MCF 10A (cell line): ENCODE measurements around the gene PHTF2. TPM values are rescaled to one million over a fixed set of nuclear protein-coding genes. Genes with fewer than 3 reads are reported as not detected.

Experiments
- BruUV-seq: library from RNA; stranded (reverse); fragments of 400-500 nt; replicated peaks from 2 replicates; lab custom pipeline; 2021; lab: Mats Ljungman, UMichigan
- CTCF ChIA-PET: fragments of 300-600 bp; sonication (Branson Sonifier 250); formaldehyde crosslinking; extraction: SDS; loops from one replicate; lab custom pipeline; 2021; ENCODE audit warnings: antibody characterized with exemption, inconsistent platforms; lab: Yijun Ruan, JAX
- POLR2A ChIA-PET: fragments of 300-600, 350-650 bp; sonication (Branson Sonifier 250); formaldehyde crosslinking; extraction: SDS; loops from one replicate; lab custom pipeline; 2020; ENCODE audit warnings: antibody characterized with exemption, inconsistent platforms; lab: Yijun Ruan, JAX
- DNase-seq: peaks from one replicate; pipeline ENCODE4 v3.0.0-alpha.2; 2018; ENCODE audit not compliant: unreplicated experiment
- H3K27ac Mint-ChIP-seq: one replicate; pipeline ENCODE4 v1.8.0; 2022; ENCODE audit warnings: mild to moderate bottlenecking, low read depth, mixed read lengths; ENCODE audit not compliant: unreplicated experiment
- H3K27me3 Mint-ChIP-seq: one replicate; pipeline ENCODE4 v1.8.0; 2022; ENCODE audit warnings: mixed read lengths; ENCODE audit not compliant: insufficient read depth, unreplicated experiment
- H3K36me3 Mint-ChIP-seq: one replicate; pipeline ENCODE4 v1.8.0; 2022; ENCODE audit warnings: mild to moderate bottlenecking, moderate library complexity, mixed read lengths; ENCODE audit not compliant: insufficient read depth, unreplicated experiment
- H3K4me1 Mint-ChIP-seq: one replicate; pipeline ENCODE4 v1.8.0; 2022; ENCODE audit warnings: mixed read lengths; ENCODE audit not compliant: insufficient read depth, unreplicated experiment
- H3K4me3 Mint-ChIP-seq: one replicate; pipeline ENCODE4 v1.8.0; 2022; ENCODE audit warnings: mild to moderate bottlenecking, moderate library complexity, mixed read lengths; ENCODE audit not compliant: unreplicated experiment
- H3K9me3 Mint-ChIP-seq: one replicate; pipeline ENCODE4 v1.8.0; 2022; ENCODE audit warnings: mixed read lengths; ENCODE audit not compliant: unreplicated experiment
- intact Hi-C: fragments of 100-400 bp; cut with micrococcal nuclease; formaldehyde crosslinking; loops from 2 replicates; pipeline ENCODE4 v1.14.1; 2022
- total RNA-seq: library from RNA; stranded (reverse); gene quantifications from 2 replicates; pipeline ENCODE4 v1.2.3, GENCODE V29; 2022
- TF ChIP-seq, protein P1 (sequence below): fragments of 200-600 bp; IDR thresholded peaks from one replicate; pipeline ENCODE4 v1.8.0; 2022; ENCODE audit warnings: antibody characterized with exemption, mild to moderate bottlenecking; ENCODE audit not compliant: unreplicated experiment

PHTF2 gene
- total RNA-seq, 1 experiment from 2014 or later, result 16.0 TPM

DNA sequence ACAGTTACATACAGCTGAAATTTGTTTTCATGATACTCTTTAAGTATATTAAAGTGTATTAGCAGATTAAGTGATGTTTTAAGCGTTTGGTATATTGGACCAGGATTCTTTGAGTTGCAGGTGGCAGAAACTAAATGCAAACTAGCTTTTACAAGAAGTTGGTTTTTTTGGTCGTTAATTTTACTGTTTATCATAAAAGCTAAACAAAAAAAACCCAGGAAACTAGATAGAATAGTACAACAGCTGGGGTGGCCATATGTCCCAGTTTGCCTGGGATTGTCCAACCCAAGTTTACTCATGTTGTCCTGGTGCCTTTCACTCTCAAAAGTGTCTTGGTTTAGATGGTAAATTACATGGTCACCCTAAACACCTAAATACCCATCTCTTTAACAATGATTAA, 108.7 kb downstream of the PHTF2 start:
- POLR2A ChIA-PET, result no interaction called here
- CTCF ChIA-PET, result interaction anchor here (0.6 kb wide), 1 partner anchor 23 kb away, joined by 4 read pairs; no protein-coding TSS in a partner anchor

DNA sequence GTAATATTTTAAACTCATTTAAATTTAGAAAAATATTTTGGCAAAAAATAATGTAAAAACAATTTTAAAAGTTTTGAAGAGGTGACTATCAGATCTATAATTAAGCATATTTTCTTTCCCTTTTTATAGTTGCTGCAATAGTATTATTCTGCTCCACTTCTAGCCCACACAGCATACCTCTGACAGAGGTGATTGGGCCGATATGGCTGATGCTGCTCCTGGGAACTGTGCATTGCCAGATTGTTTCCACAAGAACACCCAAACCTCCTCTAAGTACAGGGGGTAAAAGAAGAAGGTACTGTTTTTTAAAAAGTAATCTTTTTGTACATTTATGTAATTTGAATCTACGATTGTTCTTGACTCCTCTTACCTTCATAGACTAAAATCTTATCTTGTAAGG, 110.1 kb downstream of the PHTF2 start:
- no TSS peak for BruUV-seq
- no peak overlapping the region for H3K27ac Mint-ChIP-seq
- no peak overlapping the region for H3K4me3 Mint-ChIP-seq
- POLR2A ChIA-PET, result no interaction called here
- no peaks in the 10 kb centered on the region for H3K27me3 Mint-ChIP-seq
- no peaks in the 10 kb centered on the region for H3K9me3 Mint-ChIP-seq
- peaks cover 4% of the 10 kb centered on the region for H3K4me1 Mint-ChIP-seq
- TF ChIP-seq, protein P1, sequence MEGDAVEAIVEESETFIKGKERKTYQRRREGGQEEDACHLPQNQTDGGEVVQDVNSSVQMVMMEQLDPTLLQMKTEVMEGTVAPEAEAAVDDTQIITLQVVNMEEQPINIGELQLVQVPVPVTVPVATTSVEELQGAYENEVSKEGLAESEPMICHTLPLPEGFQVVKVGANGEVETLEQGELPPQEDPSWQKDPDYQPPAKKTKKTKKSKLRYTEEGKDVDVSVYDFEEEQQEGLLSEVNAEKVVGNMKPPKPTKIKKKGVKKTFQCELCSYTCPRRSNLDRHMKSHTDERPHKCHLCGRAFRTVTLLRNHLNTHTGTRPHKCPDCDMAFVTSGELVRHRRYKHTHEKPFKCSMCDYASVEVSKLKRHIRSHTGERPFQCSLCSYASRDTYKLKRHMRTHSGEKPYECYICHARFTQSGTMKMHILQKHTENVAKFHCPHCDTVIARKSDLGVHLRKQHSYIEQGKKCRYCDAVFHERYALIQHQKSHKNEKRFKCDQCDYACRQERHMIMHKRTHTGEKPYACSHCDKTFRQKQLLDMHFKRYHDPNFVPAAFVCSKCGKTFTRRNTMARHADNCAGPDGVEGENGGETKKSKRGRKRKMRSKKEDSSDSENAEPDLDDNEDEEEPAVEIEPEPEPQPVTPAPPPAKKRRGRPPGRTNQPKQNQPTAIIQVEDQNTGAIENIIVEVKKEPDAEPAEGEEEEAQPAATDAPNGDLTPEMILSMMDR, result no peak
- peaks cover 11% of the 10 kb centered on the region for H3K36me3 Mint-ChIP-seq
- intact Hi-C loops, result loop anchor here (10.0 kb wide), 1 partner anchor 114 kb away; the partner anchor contains the start of genes PHTF2 and TMEM60
- CTCF ChIA-PET, result interaction anchor here (0.6 kb wide), 2 partner anchors 23 to 144 kb away, joined by 4 to 5 read pairs; no protein-coding TSS in a partner anchor
- no peak for DNase-seq

More for the DNA sequence above, 108.7 kb downstream of the PHTF2 start:
- Mint-ChIP-seq H3K4me1 (peaks cover 4% of the 10 kb centered on the region), H3K27ac (no peak overlapping the region), H3K36me3 (peaks cover 11% of the 10 kb centered on the region), H3K9me3 (no peaks in the 10 kb centered on the region), H3K27me3 (no peaks in the 10 kb centered on the region), H3K4me3 (no peak overlapping the region)
- TF ChIP-seq, protein P1, result no peak
- no peak for DNase-seq
- no TSS peak for BruUV-seq
- intact Hi-C loops, result loop anchor here (10.0 kb wide), 1 partner anchor 112 kb away; the partner anchor contains the start of genes PHTF2 and TMEM60

- H3K27ac Mint-ChIP-seq, result no peak overlapping the region
- no peak for DNase-seq
- peaks cover 11% of the 10 kb centered on the region for H3K36me3 Mint-ChIP-seq
- no TSS peak for BruUV-seq
- H3K27me3 Mint-ChIP-seq, result no peaks in the 10 kb centered on the region
- no peaks in the 10 kb centered on the region for H3K9me3 Mint-ChIP-seq
- intact Hi-C loops, result no loop called here
- H3K4me3 Mint-ChIP-seq, result no peak overlapping the region
- TF ChIP-seq, protein P1, result no peak
- ChIA-PET POLR2A (interaction anchor here (0.8 kb wide), 1 partner anchor 214 kb away, joined by 4 read pairs; the partner anchor contains the start of gene RSBN1L), CTCF (interaction anchor here (1.1 kb wide), 1 partner anchor 259 kb away, joined by 4 read pairs; no protein-coding TSS in a partner anchor)
- no peaks in the 10 kb centered on the region for H3K4me1 Mint-ChIP-seq
These were observed 111.6 kb downstream of the PHTF2 start for GRCh38 chr7:77910124-77910523.

GRCh38 chr7:77912293-77912692, 113.7 kb downstream of the PHTF2 start:
- BruUV-seq, result no TSS peak

More at GRCh38 chr7:77912293-77912692, 113.7 kb downstream of the PHTF2 start:
- no peaks in the 10 kb centered on the region for H3K4me1 Mint-ChIP-seq
- CTCF ChIA-PET, result interaction anchor here (0.6 to 1.2 kb wide), 3 partner anchors 24 to 108 kb away, joined by 3 to 4 read pairs (median 3); no protein-coding TSS in a partner anchor
- H3K27me3 Mint-ChIP-seq, result no peaks in the 10 kb centered on the region
- DNase-seq, result no peak
- intact Hi-C loops, result no loop called here
- no peaks in the 10 kb centered on the region for H3K9me3 Mint-ChIP-seq
- POLR2A ChIA-PET, result interaction anchor here (0.7 to 1.0 kb wide), 3 partner anchors 11 to 214 kb away, joined by 3 read pairs; partner anchors contain the start of genes PHTF2 and TMEM60
- no peak overlapping the region for H3K4me3 Mint-ChIP-seq
- peaks cover 6% of the 10 kb centered on the region for H3K36me3 Mint-ChIP-seq
- TF ChIP-seq, protein P1, result no peak
- H3K27ac Mint-ChIP-seq, result no peak overlapping the region
